HCT116 (cell line): ENCODE measurements around the gene TMTC1.

Experiments
- ATF3 ChIP-seq: IDR thresholded peaks from 2 replicates; pipeline ENCODE4 v1.6.1; 2012
- CEBPB ChIP-seq: IDR thresholded peaks from 2 replicates; pipeline ENCODE4 v1.6.1; 2012; ENCODE audit warnings: low read depth
- CTCF ChIP-seq, 3 experiments: fragments of 200-600 bp in 1 of 3; sonication (generic) in 1 of 3; IDR thresholded peaks in 2 of 3; conservative IDR thresholded peaks in 1 of 3; 2 replicates each; pipeline ENCODE4 v1.5.1; 2012 to 2017; ENCODE audit warnings: low read depth in 2 of 3, low read length in 2 of 3, antibody characterized with exemption in 1 of 3, borderline replicate concordance in 1 of 3, control low read depth in 1 of 3, mild to moderate bottlenecking in 1 of 3, mixed read lengths in 1 of 3, mixed run types in 1 of 3, moderate library complexity in 1 of 3; ENCODE audit not compliant: insufficient read depth in 1 of 3
- POLR2A ChIP-seq: IDR thresholded peaks from 2 replicates; pipeline ENCODE4 v1.7.0; 2011; ENCODE audit warnings: borderline replicate concordance; ENCODE audit not compliant: insufficient read depth, insufficient read length; ENCODE audit errors: extremely low read depth

GRCh38 chr12:29609431-29610215 lies 174.1 kb downstream of the TMTC1 start:
- TF ChIP-seq CEBPB (no peak), POLR2A (no peak), CTCF (IDR thresholded peaks at IDR 0.05 in 2 of 3, conservative IDR thresholded peaks at IDR 0.05 in 1 of 3; ENCODE audit: borderline replicate concordance in 1 of 3, insufficient read depth in 1 of 3, low read depth in 2 of 3, low read length in 2 of 3) (no peak), ATF3 (no peak)
